Trophoblast cell (in vitro differentiated cells and primary cell): ENCODE results near the gene KRTAP4-16.
"Not testable (repeated sequence)": the region's sequence is repeated elsewhere in the genome, so short reads cannot be mapped to it uniquely, and the experiment has no call there.

Experiments used
- DNase-seq, 2 donors: peaks; one replicate each; pipeline ENCODE4 v3.0.0-alpha.2; 2016
- H2AFZ ChIP-seq: 2 replicates; pipeline ENCODE4 v1.6.1; 2013; ENCODE audit warnings: low read length, moderate library complexity, mild to moderate bottlenecking; ENCODE audit not compliant: insufficient read depth, poor library complexity
- H2AK5ac ChIP-seq: 2 replicates; pipeline ENCODE4 v1.6.1; 2013; ENCODE audit warnings: mild to moderate bottlenecking, low read length
- H2BK120ac ChIP-seq: 2 replicates; pipeline ENCODE4 v1.6.1; 2013; ENCODE audit warnings: low read length, mild to moderate bottlenecking, moderate library complexity; ENCODE audit not compliant: insufficient read depth, poor library complexity
- H2BK12ac ChIP-seq: 2 replicates; pipeline ENCODE4 v1.6.1; 2013; ENCODE audit warnings: mild to moderate bottlenecking, low read length, moderate library complexity
- H2BK5ac ChIP-seq: 2 replicates; pipeline ENCODE4 v1.6.1; 2013; ENCODE audit warnings: low read length, low read depth, moderate library complexity, mild to moderate bottlenecking; ENCODE audit not compliant: poor library complexity
- H3K14ac ChIP-seq: 2 replicates; pipeline ENCODE4 v1.6.1; 2013; ENCODE audit warnings: mild to moderate bottlenecking, low read length
- H3K18ac ChIP-seq: 2 replicates; pipeline ENCODE4 v1.6.1; 2013; ENCODE audit warnings: mild to moderate bottlenecking, low read length
- H3K23ac ChIP-seq: 2 replicates; pipeline ENCODE4 v1.6.1; 2013; ENCODE audit warnings: low read length
- H3K27ac ChIP-seq: 2 replicates; pipeline ENCODE4 v1.5.1; 2013; ENCODE audit warnings: low read depth, mild to moderate bottlenecking, inconsistent platforms, low read length, moderate library complexity
- H3K27me3 ChIP-seq: 2 replicates; pipeline ENCODE4 v1.6.1; 2013; ENCODE audit warnings: inconsistent platforms, mild to moderate bottlenecking, low read length, moderate library complexity; ENCODE audit not compliant: insufficient read depth
- H3K36me3 ChIP-seq, 2 experiments: 1 replicate in 1 of 2; 2 replicates in 1 of 2; pipeline ENCODE4 v1.6.1; 2013; ENCODE audit warnings: low read length in 2 of 2, mild to moderate bottlenecking in 2 of 2, moderate library complexity in 1 of 2; ENCODE audit not compliant: insufficient read depth in 2 of 2, control insufficient read depth in 1 of 2
- H3K4ac ChIP-seq: 2 replicates; pipeline ENCODE4 v1.6.1; 2013; ENCODE audit warnings: low read depth, mild to moderate bottlenecking, low read length, moderate library complexity
- H3K4me1 ChIP-seq, 2 experiments: 1 replicate in 1 of 2; 2 replicates in 1 of 2; pipeline ENCODE4 v1.6.1; 2013; ENCODE audit warnings: low read length in 2 of 2, mild to moderate bottlenecking in 2 of 2, moderate library complexity in 1 of 2; ENCODE audit not compliant: insufficient read depth in 2 of 2, control insufficient read depth in 1 of 2
- H3K4me2 ChIP-seq: 2 replicates; pipeline ENCODE4 v1.6.1; 2013; ENCODE audit warnings: inconsistent platforms, mild to moderate bottlenecking, low read length, moderate library complexity
- H3K4me3 ChIP-seq: 2 replicates; pipeline ENCODE4 v1.5.1; 2013; ENCODE audit warnings: mild to moderate bottlenecking, low read depth, low read length, inconsistent platforms
- H3K79me1 ChIP-seq: one replicate; pipeline ENCODE4 v1.6.1; 2013; ENCODE audit warnings: low read length
- H3K79me2 ChIP-seq: 2 replicates; pipeline ENCODE4 v1.6.1; 2013; ENCODE audit warnings: low read length, mild to moderate bottlenecking; ENCODE audit not compliant: control insufficient read depth, insufficient read depth, poor library complexity
- H3K9ac ChIP-seq: 2 replicates; pipeline ENCODE4 v1.6.1; 2013; ENCODE audit warnings: mild to moderate bottlenecking, low read length
- H3K9me3 ChIP-seq: 2 replicates; pipeline ENCODE4 v1.6.1; 2013; ENCODE audit warnings: low read depth, mild to moderate bottlenecking, control low read depth, inconsistent platforms, low read length; ENCODE audit not compliant: insufficient read depth
- H4K12ac ChIP-seq: 2 replicates; pipeline ENCODE4 v1.6.1; 2013; ENCODE audit warnings: low read depth, mild to moderate bottlenecking, low read length, moderate library complexity
- H4K8ac ChIP-seq: 2 replicates; pipeline ENCODE4 v1.6.1; 2013; ENCODE audit warnings: low read depth, mild to moderate bottlenecking, low read length, moderate library complexity
- H4K91ac ChIP-seq: one replicate; pipeline ENCODE4 v1.6.1; 2013; ENCODE audit warnings: low read depth, mild to moderate bottlenecking, low read length, moderate library complexity
- WGBS: extraction: QIAGEN DNeasy Blood & Tissue Kit; methylation state at CpG from one replicate; pipeline ENCODE4 v1.1.7; 2013; ENCODE audit warnings: missing lambda C conversion rate; ENCODE audit not compliant: insufficient read length, insufficient coverage; ENCODE audit errors: extremely low coverage; 5-methylcytosine and 5-hydroxymethylcytosine counted together

KRTAP4-16 gene

GRCh38 chr17:41103896-41104295, 1.9 kb upstream of the KRTAP4-16 start:
- Histone ChIP-seq H3K27me3 (no peaks in the 10 kb centered on the region), H3K9me3 (peaks cover 4% of the 10 kb centered on the region), H3K14ac (no peak overlapping the region), H3K4me2 (no peak overlapping the region), H4K8ac (no peak overlapping the region), H2BK5ac (no peak overlapping the region), H4K12ac (no peak overlapping the region), H3K23ac (no peak overlapping the region), H3K9ac (no peak overlapping the region), H2BK120ac (no peak overlapping the region), H3K4me3 (no peak overlapping the region), H3K18ac (no peak overlapping the region), H3K79me2 (no peaks in the 10 kb centered on the region), H3K4ac (no peak overlapping the region), H4K91ac (no peak overlapping the region), H3K27ac (no peak overlapping the region), H2AK5ac (no peak overlapping the region), H3K79me1 (no peaks in the 10 kb centered on the region), H3K4me1 (no peaks in the 10 kb centered on the region), H2AFZ (no peak overlapping the region), H3K36me3 (no peaks in the 10 kb centered on the region), H2BK12ac (no peak overlapping the region)
- no CpG with 5 or more reads among the region's 1 CpG for WGBS
- no peak for DNase-seq

DNA sequence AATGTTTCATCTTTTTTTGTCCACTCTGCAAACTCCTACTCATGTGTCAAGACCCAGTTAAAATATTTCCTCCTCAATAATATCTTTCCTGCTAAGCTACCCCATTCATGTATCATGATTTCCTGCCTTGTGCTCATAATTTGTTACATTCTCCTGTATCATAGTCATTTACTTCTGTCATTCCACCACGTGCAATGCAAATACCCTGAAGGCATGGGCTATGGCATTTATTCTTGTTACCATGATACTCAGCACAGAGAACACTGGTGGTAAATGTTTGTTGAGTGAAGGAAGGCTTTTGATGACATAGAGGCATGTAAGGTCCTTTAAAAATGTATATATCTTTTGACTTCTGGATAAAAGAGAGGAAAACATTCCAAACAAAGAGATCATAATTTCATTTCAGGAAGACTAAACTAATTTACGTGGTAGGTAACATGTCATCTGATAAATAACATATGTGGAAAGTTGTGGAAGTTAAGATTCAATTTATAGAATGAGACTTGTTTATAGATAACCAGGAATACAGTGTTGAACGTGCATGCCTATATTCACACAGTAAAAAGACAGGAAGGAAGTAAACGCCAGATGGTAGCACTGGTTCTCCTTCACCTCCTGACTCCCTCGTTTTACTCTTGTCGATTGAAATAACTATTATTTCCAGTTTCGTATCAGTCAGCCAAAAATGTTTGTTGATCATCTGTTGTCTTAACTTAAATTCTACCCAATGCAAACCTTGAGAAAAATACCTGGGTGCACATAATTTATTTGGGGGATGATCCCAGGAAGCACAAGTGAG, 2.1 kb downstream of the KRTAP4-16 start:
- WGBS = no CpG with 5 or more reads among the region's 7 CpGs
- not testable (repeated sequence) for H3K36me3 ChIP-seq, H3K27me3 ChIP-seq

GRCh38 chr17:41098481-41098880, 3.5 kb downstream of the KRTAP4-16 start:
- no peak overlapping the region for H3K23ac ChIP-seq
- H3K4me1 ChIP-seq = no peaks in the 10 kb centered on the region
- H4K8ac ChIP-seq = no peak overlapping the region
- H3K27ac ChIP-seq = no peak overlapping the region
- H3K79me2 ChIP-seq = no peaks in the 10 kb centered on the region
- no peaks in the 10 kb centered on the region for H3K36me3 ChIP-seq
- no peak overlapping the region for H3K18ac ChIP-seq
- no peak overlapping the region for H3K14ac ChIP-seq
- H2BK5ac ChIP-seq = no peak overlapping the region
- H3K4me2 ChIP-seq = no peak overlapping the region
- H3K9me3 ChIP-seq = peaks cover 5% of the 10 kb centered on the region
- H4K91ac ChIP-seq = no peak overlapping the region
- no peak overlapping the region for H2AK5ac ChIP-seq
- H2BK120ac ChIP-seq = no peak overlapping the region
- no peak overlapping the region for H2BK12ac ChIP-seq
- peak; percentile 21 to 60 for DNase-seq
- H3K4me3 ChIP-seq = no peak overlapping the region
- no CpG with 5 or more reads among the region's 6 CpGs for WGBS
- no peak overlapping the region for H2AFZ ChIP-seq
- no peak overlapping the region for H4K12ac ChIP-seq
- H3K4ac ChIP-seq = no peak overlapping the region
- H3K79me1 ChIP-seq = no peaks in the 10 kb centered on the region
- no peaks in the 10 kb centered on the region for H3K27me3 ChIP-seq
- no peak overlapping the region for H3K9ac ChIP-seq

More for the DNA sequence above, 2.1 kb downstream of the KRTAP4-16 start:
- not testable (repeated sequence) for H2BK5ac ChIP-seq, H4K8ac ChIP-seq, H4K91ac ChIP-seq, H2AK5ac ChIP-seq, H3K79me2 ChIP-seq, H3K79me1 ChIP-seq, H3K18ac ChIP-seq, H3K4me1 ChIP-seq, H3K4me2 ChIP-seq, H4K12ac ChIP-seq, H3K4ac ChIP-seq, H2AFZ ChIP-seq, H3K14ac ChIP-seq, H3K9ac ChIP-seq, H3K4me3 ChIP-seq, H3K27ac ChIP-seq, H2BK12ac ChIP-seq, H2BK120ac ChIP-seq, H3K23ac ChIP-seq, H3K9me3 ChIP-seq
- DNase-seq = peak; percentile 93 to 99

DNA sequence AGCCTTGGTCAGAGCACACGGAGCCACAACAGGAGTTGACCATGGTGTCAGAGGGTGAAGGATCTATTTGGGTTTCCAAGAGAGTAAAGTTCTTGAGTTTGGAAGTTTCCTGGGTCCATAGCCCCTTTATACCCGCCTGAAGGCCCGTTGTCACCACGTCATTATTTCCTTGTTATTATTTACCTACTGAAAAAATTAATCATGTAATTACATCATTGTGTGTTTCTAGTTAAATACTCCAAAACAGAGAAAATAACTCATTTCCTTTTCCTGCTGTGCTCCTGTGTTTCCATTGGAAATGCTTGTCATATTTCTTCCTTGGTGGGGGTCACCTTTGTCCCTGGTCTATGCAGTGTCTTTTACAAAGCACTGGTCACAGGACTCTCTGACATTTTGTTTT, 4.0 kb downstream of the KRTAP4-16 start, which contains the start of gene KRTAP4-8:
Gene KRTAP4-8, minus strand, starts transcription at position 101 of the 400 bp plus-strand sequence. Its CDS starts 58 bp downstream, at position 43.
- no CpG with 5 or more reads among the region's 4 CpGs for WGBS
- Histone ChIP-seq H2BK12ac (no peak within 1 kb of the TSS), H2BK120ac (no peak within 1 kb of the TSS)

More for the DNA sequence above, 4.0 kb downstream of the KRTAP4-16 start, which contains the start of gene KRTAP4-8:
- Histone ChIP-seq H3K27ac (no peak within 1 kb of the TSS), H3K14ac (no peak within 1 kb of the TSS), H3K79me1 (no peaks in the 10 kb centered on the region), H3K4me2 (no peak within 1 kb of the TSS), H3K23ac (no peak within 1 kb of the TSS), H4K12ac (no peak within 1 kb of the TSS), H3K18ac (no peak within 1 kb of the TSS), H2AK5ac (no peak within 1 kb of the TSS), H3K36me3 (no peaks in the 10 kb centered on the region), H2AFZ (no peak within 1 kb of the TSS), H2BK5ac (no peak within 1 kb of the TSS), H3K79me2 (no peaks in the 10 kb centered on the region), H3K4me3 (no peak within 1 kb of the TSS), H3K4ac (no peak within 1 kb of the TSS), H3K9me3 (peaks cover 5% of the 10 kb centered on the region), H3K4me1 (no peaks in the 10 kb centered on the region), H3K9ac (no peak within 1 kb of the TSS), H4K8ac (no peak within 1 kb of the TSS), H4K91ac (no peak within 1 kb of the TSS), H3K27me3 (no peaks in the 10 kb centered on the region)
- DNase-seq = no peak
